HUES64 (cell line): ENCODE results near the gene POU2AF2.

Experiments used
- H3K27ac ChIP-seq: 2 replicates; pipeline ENCODE4 v1.7.0; 2013; ENCODE audit warnings: low read depth, low read length, inconsistent platforms
- H3K27me3 ChIP-seq: 2 replicates; pipeline ENCODE4 v1.6.1; 2013; ENCODE audit warnings: mild to moderate bottlenecking, low read length; ENCODE audit not compliant: insufficient read depth
- H3K36me3 ChIP-seq: 2 replicates; pipeline ENCODE4 v1.6.1; 2013; ENCODE audit warnings: mild to moderate bottlenecking, low read length; ENCODE audit not compliant: insufficient read depth
- H3K4me1 ChIP-seq: 2 replicates; pipeline ENCODE4 v1.6.1; 2013; ENCODE audit warnings: mild to moderate bottlenecking, low read length, moderate library complexity; ENCODE audit not compliant: insufficient read depth
- H3K4me3 ChIP-seq: 2 replicates; pipeline ENCODE4 v1.5.1; 2013; ENCODE audit warnings: mild to moderate bottlenecking, low read length, moderate library complexity
- H3K9ac ChIP-seq: 2 replicates; pipeline ENCODE4 v1.6.1; 2013; ENCODE audit warnings: mild to moderate bottlenecking, low read depth, low read length
- H3K9me3 ChIP-seq: 2 replicates; pipeline ENCODE4 v1.6.1; 2013; ENCODE audit warnings: low read depth, low read length; ENCODE audit not compliant: insufficient read depth
- WGBS: fragments of 150-250, 120-280 bp; methylation state at CpG from one replicate; pipeline ENCODE4 v1.1.7; 2013; ENCODE audit warnings: missing lambda C conversion rate; 5-methylcytosine and 5-hydroxymethylcytosine counted together

Gene POU2AF2

GRCh38 chr11:111334532-111335502 lies 89.3 kb downstream of the POU2AF2 start:
- 86% methylated on average over 8 of the region's 9 CpGs for WGBS
- Histone ChIP-seq H3K9ac (no peak overlapping the region), H3K4me1 (peaks cover 12% of the 10 kb centered on the region), H3K27me3 (no peaks in the 10 kb centered on the region), H3K4me3 (no peak overlapping the region), H3K9me3 (peaks cover 5% of the 10 kb centered on the region; the same call in 1 of the 2 replicates), H3K27ac (no peak overlapping the region), H3K36me3 (no peaks in the 10 kb centered on the region)

GRCh38 chr11:111335549-111335948 lies 90.0 kb downstream of the POU2AF2 start:
- no peak overlapping the region for H3K4me3 ChIP-seq
- H3K9ac ChIP-seq, result no peak overlapping the region
- 91% methylated on average over 6 of the region's 6 CpGs for WGBS
- no peaks in the 10 kb centered on the region for H3K27me3 ChIP-seq
- peaks cover 12% of the 10 kb centered on the region; the same call in 1 of the 2 replicates for H3K9me3 ChIP-seq
- H3K27ac ChIP-seq, result no peak overlapping the region
- H3K36me3 ChIP-seq, result no peaks in the 10 kb centered on the region
- H3K4me1 ChIP-seq, result peaks cover 12% of the 10 kb centered on the region
